ENCODE results near the gene TBC1D14.

DNA sequence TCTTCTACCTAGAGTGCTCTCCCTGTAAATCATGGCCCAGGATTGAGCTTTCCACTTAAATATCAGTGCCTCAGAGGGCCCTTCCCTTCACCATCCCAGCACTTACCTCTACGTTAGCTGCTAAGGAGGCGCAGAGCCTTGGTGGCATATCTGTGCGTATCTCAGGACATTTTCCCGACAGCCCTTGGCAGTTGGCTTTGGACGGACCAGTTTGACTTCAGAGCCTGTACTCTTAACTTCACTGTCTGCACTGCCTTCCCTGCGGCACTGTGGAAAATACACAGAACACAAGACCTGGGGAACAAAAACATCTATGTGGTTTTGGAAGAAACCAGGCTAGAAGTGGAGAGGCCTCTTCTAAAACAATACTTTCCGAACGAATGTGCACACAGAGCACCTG, 135.9 kb downstream of the TBC1D14 start:
- TF ChIP-seq, protein P1, sequence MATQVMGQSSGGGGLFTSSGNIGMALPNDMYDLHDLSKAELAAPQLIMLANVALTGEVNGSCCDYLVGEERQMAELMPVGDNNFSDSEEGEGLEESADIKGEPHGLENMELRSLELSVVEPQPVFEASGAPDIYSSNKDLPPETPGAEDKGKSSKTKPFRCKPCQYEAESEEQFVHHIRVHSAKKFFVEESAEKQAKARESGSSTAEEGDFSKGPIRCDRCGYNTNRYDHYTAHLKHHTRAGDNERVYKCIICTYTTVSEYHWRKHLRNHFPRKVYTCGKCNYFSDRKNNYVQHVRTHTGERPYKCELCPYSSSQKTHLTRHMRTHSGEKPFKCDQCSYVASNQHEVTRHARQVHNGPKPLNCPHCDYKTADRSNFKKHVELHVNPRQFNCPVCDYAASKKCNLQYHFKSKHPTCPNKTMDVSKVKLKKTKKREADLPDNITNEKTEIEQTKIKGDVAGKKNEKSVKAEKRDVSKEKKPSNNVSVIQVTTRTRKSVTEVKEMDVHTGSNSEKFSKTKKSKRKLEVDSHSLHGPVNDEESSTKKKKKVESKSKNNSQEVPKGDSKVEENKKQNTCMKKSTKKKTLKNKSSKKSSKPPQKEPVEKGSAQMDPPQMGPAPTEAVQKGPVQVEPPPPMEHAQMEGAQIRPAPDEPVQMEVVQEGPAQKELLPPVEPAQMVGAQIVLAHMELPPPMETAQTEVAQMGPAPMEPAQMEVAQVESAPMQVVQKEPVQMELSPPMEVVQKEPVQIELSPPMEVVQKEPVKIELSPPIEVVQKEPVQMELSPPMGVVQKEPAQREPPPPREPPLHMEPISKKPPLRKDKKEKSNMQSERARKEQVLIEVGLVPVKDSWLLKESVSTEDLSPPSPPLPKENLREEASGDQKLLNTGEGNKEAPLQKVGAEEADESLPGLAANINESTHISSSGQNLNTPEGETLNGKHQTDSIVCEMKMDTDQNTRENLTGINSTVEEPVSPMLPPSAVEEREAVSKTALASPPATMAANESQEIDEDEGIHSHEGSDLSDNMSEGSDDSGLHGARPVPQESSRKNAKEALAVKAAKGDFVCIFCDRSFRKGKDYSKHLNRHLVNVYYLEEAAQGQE (IDR thresholded peaks at IDR 0.05; ENCODE audit: insufficient read depth in 1 of 2, low read depth in 2 of 2, low read length in 2 of 2) = no peak
- TF ChIP-seq POLR2AphosphoS5 (IDR thresholded peaks at IDR 0.05; ENCODE audit: low read depth, low read length) (no peak), SIN3A (IDR thresholded peaks at IDR 0.05; ENCODE audit: borderline replicate concordance, insufficient read depth, low read length) (no peak), FOXP2 (optimal IDR thresholded peaks at IDR 0.05; ENCODE audit: borderline replicate concordance, extremely low read depth, extremely low read length, insufficient read depth) (no peak)

Data from PFSK-1 (cell line).